ENCODE data around the gene CNOT9. TPM values are rescaled to one million over a fixed set of nuclear protein-coding genes. Genes with fewer than 3 reads are reported as not detected.

The CNOT9 gene
- total and polyA plus RNA-seq, 10 of the 15 experiments (the other 5 are each of a cell fraction or from before 2014, with no cell fraction given) = 51.0 to 172 (median 98.2) TPM

DNA sequence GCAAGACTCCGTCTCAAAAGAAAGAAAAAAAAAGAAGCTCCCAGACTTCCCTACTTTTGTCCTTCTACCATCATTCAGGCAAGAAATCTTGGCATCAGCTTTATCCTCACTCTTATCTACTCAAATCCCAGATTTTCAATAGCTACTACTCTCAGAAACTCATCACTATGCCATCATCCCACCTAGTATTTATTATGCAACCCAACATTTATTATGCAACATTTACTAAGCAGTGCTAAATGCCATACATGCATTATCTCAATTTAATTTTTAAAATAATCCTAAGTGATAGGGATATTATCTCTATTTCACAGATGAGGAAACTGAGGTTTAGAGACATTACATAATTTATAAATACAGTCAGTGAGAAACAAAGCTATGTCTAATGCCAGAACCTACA, 4.6 kb upstream of the CNOT9 start:
- POLR2A ChIA-PET = interaction anchor here (0.8 to 2.4 kb wide), 4 partner anchors 14 to 347 kb away, joined by 3 to 5 read pairs (median 4); partner anchors contain the start of gene ARPC2
- TF ChIP-seq ZBED1 (IDR thresholded peaks at IDR 0.05; ENCODE audit: borderline replicate concordance) (no peak), PAX8 (IDR thresholded peaks at IDR 0.05) (no peak), FOXK2 (IDR thresholded peaks at IDR 0.05) (no peak), ZNF217 (IDR thresholded peaks at IDR 0.05) (no peak), ZNF622 (IDR thresholded peaks at IDR 0.05) (no peak), BHLHE40 (IDR thresholded peaks at IDR 0.05; ENCODE audit: borderline replicate concordance in 1 of 2, low read depth in 2 of 2, low read length in 1 of 2) (no peak), YBX1 (IDR thresholded peaks at IDR 0.05) (no peak), NFXL1 (IDR thresholded peaks at IDR 0.05; ENCODE audit: borderline replicate concordance) (no peak), CREB1 (IDR thresholded peaks at IDR 0.05; ENCODE audit: low read depth) (no peak), ETV6 (conservative IDR thresholded peaks at IDR 0.05 in 1 of 2, IDR thresholded peaks at IDR 0.05 in 1 of 2; ENCODE audit: borderline replicate concordance in 1 of 2, low read depth in 1 of 2) (no peak), NR2C2 (IDR thresholded peaks at IDR 0.05; ENCODE audit: borderline replicate concordance, control insufficient read depth, insufficient read length, low read depth) (no peak), MEF2B (IDR thresholded peaks at IDR 0.05; ENCODE audit: partially characterized antibody, poor library complexity, severe bottlenecking) (no peak), CBX3 (IDR thresholded peaks at IDR 0.05; ENCODE audit: borderline replicate concordance, low read depth) (no peak), CREM (IDR thresholded peaks at IDR 0.05; ENCODE audit: low read depth) (no peak), TAF1 (IDR thresholded peaks at IDR 0.05; ENCODE audit: borderline replicate concordance, low read depth, low read length) (no peak), ZSCAN29 (IDR thresholded peaks at IDR 0.05) (no peak)
- TF ChIP-seq, protein P1, sequence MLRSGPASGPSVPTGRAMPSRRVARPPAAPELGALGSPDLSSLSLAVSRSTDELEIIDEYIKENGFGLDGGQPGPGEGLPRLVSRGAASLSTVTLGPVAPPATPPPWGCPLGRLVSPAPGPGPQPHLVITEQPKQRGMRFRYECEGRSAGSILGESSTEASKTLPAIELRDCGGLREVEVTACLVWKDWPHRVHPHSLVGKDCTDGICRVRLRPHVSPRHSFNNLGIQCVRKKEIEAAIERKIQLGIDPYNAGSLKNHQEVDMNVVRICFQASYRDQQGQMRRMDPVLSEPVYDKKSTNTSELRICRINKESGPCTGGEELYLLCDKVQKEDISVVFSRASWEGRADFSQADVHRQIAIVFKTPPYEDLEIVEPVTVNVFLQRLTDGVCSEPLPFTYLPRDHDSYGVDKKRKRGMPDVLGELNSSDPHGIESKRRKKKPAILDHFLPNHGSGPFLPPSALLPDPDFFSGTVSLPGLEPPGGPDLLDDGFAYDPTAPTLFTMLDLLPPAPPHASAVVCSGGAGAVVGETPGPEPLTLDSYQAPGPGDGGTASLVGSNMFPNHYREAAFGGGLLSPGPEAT (IDR thresholded peaks at IDR 0.05; ENCODE audit: low read depth) = no peak
- TF ChIP-seq, protein P2, sequence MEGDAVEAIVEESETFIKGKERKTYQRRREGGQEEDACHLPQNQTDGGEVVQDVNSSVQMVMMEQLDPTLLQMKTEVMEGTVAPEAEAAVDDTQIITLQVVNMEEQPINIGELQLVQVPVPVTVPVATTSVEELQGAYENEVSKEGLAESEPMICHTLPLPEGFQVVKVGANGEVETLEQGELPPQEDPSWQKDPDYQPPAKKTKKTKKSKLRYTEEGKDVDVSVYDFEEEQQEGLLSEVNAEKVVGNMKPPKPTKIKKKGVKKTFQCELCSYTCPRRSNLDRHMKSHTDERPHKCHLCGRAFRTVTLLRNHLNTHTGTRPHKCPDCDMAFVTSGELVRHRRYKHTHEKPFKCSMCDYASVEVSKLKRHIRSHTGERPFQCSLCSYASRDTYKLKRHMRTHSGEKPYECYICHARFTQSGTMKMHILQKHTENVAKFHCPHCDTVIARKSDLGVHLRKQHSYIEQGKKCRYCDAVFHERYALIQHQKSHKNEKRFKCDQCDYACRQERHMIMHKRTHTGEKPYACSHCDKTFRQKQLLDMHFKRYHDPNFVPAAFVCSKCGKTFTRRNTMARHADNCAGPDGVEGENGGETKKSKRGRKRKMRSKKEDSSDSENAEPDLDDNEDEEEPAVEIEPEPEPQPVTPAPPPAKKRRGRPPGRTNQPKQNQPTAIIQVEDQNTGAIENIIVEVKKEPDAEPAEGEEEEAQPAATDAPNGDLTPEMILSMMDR (IDR thresholded peaks at IDR 0.05 in 2 of 3, conservative IDR thresholded peaks at IDR 0.05 in 1 of 3; ENCODE audit: control insufficient read depth in 2 of 3, extremely low read depth in 1 of 3, insufficient read depth in 1 of 3, low read depth in 3 of 3, low read length in 3 of 3) = no peak

More for the DNA sequence above, 4.6 kb upstream of the CNOT9 start:
- Histone ChIP-seq H3K4me2 (ENCODE audit: control insufficient read depth, insufficient read depth) (no peak overlapping the region), H3K9ac (ENCODE audit: control insufficient read depth, insufficient read depth, low read length) (no peak overlapping the region), H3K4me1 (ENCODE audit: control insufficient read depth, insufficient read depth, low read length) (peaks cover 8% of the 10 kb centered on the region; the same call in 1 of the 2 replicates), H3K79me2 (ENCODE audit: control insufficient read depth, insufficient read depth, low read length) (peaks cover 58% of the 10 kb centered on the region), H3K9me3 (replicated peaks; ENCODE audit: control insufficient read depth, insufficient read depth, low read length) (no peaks in the 10 kb centered on the region), H4K20me1 (ENCODE audit: control insufficient read depth, insufficient read depth) (no peaks in the 10 kb centered on the region), H2AFZ (ENCODE audit: control insufficient read depth, low read depth, low read length) (no peak overlapping the region), H3K36me3 (ENCODE audit: control insufficient read depth in 2 of 2, insufficient read depth in 2 of 2, low read length in 1 of 2) (peaks cover 0 to 3% of the 10 kb centered on the region in 2 experiments; a peak in 2 of 4 replicates), H3K27ac (ENCODE audit: control insufficient read depth, insufficient read depth) (no peak overlapping the region), H3K27me3 (replicated peaks in 1 of 2; ENCODE audit: control insufficient read depth in 2 of 2, insufficient read depth in 2 of 2, low read length in 1 of 2) (no peaks in the 10 kb centered on the region), H3K4me3 (no peak overlapping the region)
- RAD21 ChIA-PET (ENCODE audit: unreplicated experiment) = interaction anchor here (0.9 to 1.7 kb wide), 3 partner anchors 9 to 334 kb away, joined by 3 to 6 read pairs (median 4); no protein-coding TSS in a partner anchor
- SMC1A ChIA-PET (ENCODE audit: uncharacterized antibody, unreplicated experiment) = interaction anchor here (0.8 to 1.6 kb wide), 6 partner anchors 8 to 60 kb away, joined by 3 to 5 read pairs (median 3); no protein-coding TSS in a partner anchor
- DNase-seq (ENCODE audit: low read depth, low spot score) (no peak), FAIRE-seq (no peak), ATAC-seq (no peak)
- WGBS (ENCODE audit: insufficient coverage, insufficient replicate concordance, low lambda C conversion rate, missing lambda C conversion rate) = 67% methylated on average over 1 of the region's 1 CpG
- CTCF ChIA-PET = interaction anchor here (0.6 to 2.5 kb wide), 8 partner anchors 9 to 156 kb away, joined by 3 to 11 read pairs (median 3); partner anchors contain the start of genes BCS1L and ZNF142
- in situ Hi-C loops (cut with MboI) (no loop called here), intact Hi-C loops (cut with micrococcal nuclease; ENCODE audit: unreplicated experiment) (no loop called here)
- TSS peak; percentile 8 for BruUV-seq (replicated peaks)

Data from GM12878 (cell line).